HG02623 (cell line): Measurements from ENCODE around the gene CT45A10.
"Not testable (repeated sequence)": the region's sequence is repeated elsewhere in the genome, so short reads cannot be mapped to it uniquely, and the experiment has no call there.

Experiments used
- ATAC-seq: cut with Tn5 transposase; IDR thresholded peaks from one replicate; pipeline ENCODE4 v1.9.1; 2021; ENCODE audit warnings: moderate library complexity; ENCODE audit not compliant: unreplicated experiment

Gene CT45A10, protein sequence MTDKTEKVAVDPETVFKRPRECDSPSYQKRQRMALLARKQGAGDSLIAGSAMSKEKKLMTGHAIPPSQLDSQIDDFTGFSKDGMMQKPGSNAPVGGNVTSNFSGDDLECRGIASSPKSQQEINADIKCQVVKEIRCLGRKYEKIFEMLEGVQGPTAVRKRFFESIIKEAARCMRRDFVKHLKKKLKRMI

DNA sequence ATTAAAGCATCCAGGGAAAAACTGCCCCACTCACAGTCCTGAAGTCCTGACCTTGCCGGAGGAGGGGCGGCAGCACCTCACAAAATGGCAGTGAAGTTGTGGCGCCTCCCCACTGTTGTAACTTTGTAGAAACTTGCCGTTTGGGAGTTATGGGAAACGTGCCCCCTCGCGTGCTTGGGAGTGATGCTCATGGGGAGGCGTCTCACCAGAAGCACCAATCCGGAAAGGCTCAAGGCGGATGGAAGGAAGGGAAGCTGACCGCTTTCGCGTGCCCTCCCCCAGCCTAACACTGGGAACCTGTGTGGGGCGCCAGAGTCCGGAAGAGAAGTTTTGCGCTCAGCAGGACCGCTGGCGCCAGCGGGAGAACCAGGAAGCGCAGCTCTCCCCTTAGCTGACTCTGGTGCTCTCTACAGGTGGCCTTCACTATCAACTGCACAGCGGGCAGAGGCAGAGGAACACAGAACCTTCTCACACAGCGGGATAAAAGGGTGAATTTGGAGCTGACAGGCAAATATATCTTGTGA is at the start of gene CT45A10, which contains the start of gene SAGE1:
Gene CT45A10 (minus strand): TSS at position 151 of the 524 bp plus-strand sequence. CDS start 8,100 bp downstream, outside the sequence.
Gene SAGE1 (plus strand): TSS at position 423 of the 524 bp plus-strand sequence. CDS start 2,527 bp downstream, outside the sequence.
- ATAC-seq, result no peak

DNA sequence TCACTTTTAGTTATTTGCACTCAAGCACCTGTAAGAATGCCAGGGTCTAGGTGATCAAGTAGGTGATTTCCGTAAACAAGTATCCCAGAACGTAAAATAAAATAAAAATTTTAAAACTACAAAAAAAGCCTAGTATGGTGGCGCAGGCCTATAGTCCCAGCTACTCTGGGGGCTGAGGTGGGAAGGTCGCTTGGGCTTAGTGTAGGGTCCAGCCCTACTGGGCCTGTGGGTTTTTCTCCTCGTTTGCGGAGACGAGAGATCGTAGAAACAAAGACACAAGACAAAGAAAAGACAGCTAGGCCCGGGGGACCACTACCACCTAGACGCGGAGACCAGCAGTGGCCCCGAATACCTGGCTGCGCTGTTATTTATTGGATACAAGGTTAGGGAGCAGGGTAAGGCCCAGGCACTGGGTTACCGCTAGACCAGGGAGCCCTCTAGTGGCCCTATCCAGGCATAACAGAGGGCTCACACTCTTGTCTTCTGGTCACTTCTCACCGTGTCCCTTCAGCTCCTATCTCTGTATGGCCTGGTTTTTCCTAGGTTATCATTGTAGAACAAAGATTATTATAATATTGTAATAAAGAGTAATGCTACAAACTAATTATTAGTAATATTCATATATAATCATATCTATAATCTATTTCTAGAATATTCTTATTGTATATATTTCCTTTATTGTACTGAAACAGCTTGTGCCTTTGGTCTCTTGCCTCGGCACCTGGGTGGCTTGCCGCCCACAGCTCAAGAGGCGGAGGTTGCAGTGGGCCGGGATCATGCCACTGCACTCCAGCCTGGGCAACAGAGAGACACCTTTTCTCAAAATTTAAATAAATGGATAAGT is 38.6 kb upstream of the CT45A10 start:
- no peak for ATAC-seq

DNA sequence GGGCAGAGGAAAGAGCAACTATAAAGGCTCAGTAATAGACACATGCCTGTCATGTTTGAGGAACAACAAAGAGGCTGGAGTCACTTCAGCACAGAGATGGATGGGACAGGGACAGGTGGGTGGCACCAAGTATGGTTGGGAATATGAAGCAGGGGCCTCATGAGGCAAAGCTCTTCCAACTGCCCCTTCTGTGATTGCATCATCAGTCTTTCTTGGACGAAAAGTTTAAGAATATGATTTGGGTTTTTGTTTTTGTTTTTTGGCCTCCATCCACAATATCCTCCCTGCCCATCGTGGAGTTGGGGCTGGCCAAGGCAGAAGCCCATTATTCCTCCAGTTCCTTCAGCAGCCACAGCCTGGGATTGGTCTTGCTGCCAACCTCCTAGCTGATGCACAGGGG is 34.7 kb upstream of the CT45A10 start:
- no peak for ATAC-seq

DNA sequence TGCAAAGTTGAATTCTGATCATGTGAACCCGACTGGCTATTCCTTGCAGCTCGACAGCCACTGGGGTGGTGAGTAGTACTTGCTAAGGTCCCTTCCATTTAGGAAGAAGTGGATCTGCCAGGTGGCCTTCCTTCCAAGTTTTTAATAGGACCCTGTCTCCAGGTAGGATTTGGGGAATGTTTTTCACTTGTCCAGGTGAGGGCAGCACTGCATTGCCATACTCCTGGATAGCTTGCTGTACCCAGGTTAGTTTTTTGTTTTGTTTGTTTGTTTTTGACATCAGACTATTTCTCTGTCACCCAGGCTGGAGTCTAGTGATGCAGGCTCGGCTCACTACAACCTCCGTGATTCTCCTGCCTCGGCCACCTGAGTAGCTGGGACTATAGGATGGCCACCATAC is 30.1 kb upstream of the CT45A10 start:
- ATAC-seq, result no peak

DNA sequence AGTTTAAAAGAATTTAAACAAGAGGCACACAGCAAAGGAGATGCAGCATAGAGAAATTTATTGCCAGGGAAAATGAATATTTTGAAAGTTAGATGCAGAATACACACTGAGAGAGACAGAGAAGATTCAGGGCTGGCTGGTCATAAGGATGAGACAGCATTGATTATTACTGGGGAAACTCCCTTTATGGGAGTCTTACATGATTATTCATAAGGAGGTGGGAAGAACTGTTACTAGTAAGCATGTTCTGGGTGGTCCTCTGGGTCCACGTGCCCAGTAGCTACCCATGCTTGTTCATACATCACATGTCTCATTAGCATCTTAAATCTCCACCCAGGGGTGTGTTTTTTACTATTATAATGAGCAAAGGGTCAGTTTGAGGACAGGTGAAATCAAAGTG is 27.3 kb upstream of the CT45A10 start:
- ATAC-seq, result not testable (repeated sequence)

DNA sequence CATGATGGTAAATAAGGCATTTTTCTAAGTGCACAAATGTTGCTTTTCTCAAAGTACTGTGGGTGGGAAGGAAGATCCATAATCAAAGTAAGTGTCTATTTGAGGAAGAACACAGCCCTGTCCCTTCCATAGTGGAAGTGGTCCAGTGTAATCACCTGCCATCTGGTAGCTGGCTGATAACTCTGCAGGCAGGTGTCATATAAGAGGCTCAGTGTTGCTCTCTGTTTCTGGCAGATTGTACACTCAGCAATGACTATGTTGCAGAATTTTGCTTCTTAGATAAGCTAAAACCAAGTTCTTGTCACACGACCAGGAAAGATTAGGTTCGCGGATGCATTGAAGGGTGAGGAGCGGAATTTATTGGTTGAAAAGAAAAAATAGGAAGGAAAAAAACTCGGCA is 21.2 kb upstream of the CT45A10 start:
- ATAC-seq, result no peak

DNA sequence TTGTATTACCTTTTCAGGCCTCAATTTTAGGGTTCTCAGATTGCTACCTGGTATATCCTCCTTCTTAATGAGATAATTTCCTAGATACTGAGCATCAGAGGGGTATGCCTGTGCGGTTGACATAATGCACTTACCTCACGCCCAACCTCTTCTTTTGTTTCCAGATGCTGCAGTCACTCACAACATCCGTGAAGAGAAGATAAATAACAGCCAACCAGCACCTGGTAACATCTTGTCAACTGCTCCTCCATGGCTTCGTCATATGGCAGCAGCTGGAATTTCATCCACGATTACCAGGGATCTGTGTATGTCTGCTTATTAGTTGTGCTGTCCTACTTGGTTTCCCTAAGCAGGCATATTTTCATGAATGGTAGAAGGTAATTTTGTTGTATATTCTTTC is 17.0 kb upstream of the CT45A10 start:
- no peak for ATAC-seq

DNA sequence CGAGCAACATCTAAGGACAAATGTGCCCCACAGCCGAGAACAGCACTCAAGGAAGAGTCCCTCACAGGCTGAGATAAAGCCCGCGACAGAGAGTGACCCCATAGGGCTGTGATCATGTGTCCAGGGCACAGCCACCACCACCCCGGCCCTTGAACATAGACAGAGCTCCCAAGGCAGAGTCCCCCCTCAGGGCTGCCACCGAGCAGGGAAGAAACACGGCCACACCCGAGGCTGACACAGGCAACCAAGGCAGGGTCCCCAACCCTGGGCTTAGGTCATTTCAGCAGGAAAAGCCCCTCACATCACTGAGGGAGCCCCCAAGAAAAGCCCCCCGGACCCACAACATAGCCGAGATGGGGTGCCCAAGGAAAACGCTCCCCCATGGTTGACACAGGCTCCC is 463 bp downstream of the CT45A10 start:
- ATAC-seq, result no peak

DNA sequence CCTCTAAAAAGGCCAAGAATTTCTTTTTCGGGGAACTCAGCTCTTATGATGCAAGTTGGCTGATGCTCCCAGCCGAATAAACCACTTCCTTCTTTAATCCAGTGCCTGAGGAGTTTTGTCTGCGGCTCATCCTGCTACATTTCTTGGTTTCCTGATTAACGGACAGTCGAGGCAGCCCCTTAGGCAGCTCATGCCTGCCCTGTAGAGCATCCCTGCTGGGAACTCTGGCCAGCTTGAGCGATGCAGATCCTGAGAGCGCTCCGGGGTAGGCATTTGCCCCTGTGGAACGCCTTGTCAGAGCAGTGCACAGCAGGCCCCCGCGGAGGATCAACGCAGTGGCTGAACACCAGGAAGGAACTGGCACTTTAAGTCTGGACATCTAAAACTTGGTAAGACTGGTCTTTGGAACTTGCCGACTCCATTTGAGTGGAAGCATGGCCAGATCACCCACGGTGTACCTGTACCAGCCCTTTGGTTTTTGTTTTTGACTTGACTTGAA is 3.1 kb downstream of the CT45A10 start:
- ATAC-seq, result no peak

DNA sequence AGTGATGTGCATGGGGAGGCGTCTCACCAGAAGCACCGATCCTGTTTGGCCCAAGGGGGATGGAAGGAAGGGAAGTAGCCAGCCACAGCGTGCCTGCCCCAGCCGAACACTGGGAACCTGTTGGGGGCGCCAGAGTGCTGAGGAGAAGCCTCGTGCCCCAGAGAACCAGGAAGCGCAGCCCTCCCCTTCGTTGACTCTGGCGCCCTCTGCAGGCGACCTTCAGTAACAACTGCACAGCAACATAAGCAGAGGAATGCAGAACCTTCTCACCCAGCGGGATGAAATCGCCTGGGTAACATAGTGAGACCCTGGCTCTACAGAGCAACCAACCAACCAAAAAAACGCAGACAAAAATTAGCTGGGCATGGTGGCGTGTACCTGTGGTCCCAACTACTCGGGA is 4.3 kb downstream of the CT45A10 start:
- not testable (repeated sequence) for ATAC-seq

DNA sequence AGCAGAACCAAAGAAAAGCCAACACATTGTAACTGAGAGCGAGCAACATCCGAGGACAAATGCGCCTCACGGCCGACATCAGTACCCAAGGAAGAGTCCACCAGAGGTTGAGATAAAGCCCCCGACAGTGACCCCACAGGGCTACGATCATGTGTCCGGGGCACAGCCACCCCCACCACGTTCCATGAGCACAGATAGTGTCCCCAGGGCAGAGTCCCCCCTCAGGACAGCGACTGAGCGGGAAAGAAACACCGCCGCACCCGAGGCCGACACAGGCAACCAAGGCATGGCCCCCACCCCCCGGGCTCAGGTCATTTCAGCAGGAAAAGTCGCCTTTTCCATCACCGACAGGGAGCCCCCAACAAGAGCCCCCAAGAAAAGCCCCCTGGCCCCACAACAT is 5.0 kb downstream of the CT45A10 start:
- not testable (repeated sequence) for ATAC-seq

DNA sequence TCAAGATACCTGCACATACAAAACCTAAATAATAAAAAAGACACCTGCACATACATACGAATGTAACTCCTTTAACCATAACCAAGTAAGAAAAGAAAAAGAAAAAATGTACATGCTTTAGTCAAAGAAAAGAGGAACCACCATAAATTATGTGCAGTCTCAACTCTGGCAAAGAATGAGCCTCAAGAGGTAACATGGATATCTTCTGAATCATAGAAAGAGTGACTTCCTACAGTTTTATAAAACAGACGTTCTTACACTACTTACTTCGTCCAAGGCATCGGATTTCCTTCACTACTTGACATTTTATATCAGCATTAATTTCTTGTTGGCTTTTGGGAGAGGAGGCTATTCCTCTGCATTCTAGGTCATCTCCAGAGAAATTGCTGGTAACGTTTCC is 10.5 kb downstream of the CT45A10 start:
- not testable (repeated sequence) for ATAC-seq

DNA sequence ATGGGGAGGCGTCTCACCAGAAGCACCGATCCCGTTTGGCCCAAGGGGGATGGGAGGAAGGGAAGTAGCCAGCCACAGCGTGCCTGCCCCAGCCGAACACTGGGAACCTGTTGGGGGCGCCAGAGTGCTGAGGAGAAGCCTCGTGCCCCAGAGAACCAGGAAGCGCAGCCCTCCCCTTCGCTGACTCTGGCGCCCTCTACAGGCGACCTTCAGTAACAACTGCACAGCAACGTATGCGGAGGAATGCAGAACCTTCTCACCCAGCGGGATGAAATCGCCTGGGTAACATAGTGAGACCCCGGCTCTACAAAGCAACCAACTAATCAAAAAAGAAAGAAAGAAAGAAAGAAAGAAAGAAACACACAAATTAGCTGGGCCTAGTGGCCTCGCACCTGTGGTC is 21.5 kb downstream of the CT45A10 start, which contains the start of gene CT45A9:
Gene CT45A9 (minus strand): TSS at position 101 of the 400 bp plus-strand sequence. CDS start 3,751 bp downstream, outside the sequence.
- ATAC-seq, result not testable (repeated sequence)

DNA sequence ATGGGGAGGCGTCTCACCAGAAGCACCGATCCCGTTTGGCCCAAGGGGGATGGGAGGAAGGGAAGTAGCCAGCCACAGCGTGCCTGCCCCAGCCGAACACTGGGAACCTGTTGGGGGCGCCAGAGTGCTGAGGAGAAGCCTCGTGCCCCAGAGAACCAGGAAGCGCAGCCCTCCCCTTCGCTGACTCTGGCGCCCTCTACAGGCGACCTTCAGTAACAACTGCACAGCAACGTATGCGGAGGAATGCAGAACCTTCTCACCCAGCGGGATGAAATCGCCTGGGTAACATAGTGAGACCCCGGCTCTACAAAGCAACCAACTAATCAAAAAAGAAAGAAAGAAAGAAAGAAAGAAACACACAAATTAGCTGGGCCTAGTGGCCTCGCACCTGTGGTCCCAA is 38.8 kb downstream of the CT45A10 start, which contains the start of gene CT45A8:
Gene CT45A8 (minus strand): TSS at position 101 of the 400 bp plus-strand sequence. CDS start 3,755 bp downstream, outside the sequence.
- ATAC-seq, result not testable (repeated sequence)

DNA sequence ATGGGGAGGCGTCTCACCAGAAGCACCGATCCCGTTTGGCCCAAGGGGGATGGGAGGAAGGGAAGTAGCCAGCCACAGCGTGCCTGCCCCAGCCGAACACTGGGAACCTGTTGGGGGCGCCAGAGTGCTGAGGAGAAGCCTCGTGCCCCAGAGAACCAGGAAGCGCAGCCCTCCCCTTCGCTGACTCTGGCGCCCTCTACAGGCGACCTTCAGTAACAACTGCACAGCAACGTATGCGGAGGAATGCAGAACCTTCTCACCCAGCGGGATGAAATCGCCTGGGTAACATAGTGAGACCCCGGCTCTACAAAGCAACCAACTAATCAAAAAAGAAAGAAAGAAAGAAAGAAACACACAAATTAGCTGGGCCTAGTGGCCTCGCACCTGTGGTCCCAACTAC is 56.1 kb downstream of the CT45A10 start, which contains the start of gene CT45A7:
Gene CT45A7 (minus strand): TSS at position 101 of the 400 bp plus-strand sequence. CDS start 3,747 bp downstream, outside the sequence.
- ATAC-seq, result not testable (repeated sequence)
